RWPE2 (cell line): ENCODE measurements around the gene NDFIP2.

Experiments
- ATAC-seq: fragments of 200-7000 bp; cut with Tn5 transposase; 3 replicates; pipeline ENCODE4 v1.9.1; 2021; ENCODE audit warnings: low read depth
- DNase-seq: peaks from one replicate; pipeline ENCODE4 v3.0.0-alpha.2; 2020; ENCODE audit warnings: low spot score
- H3K27ac ChIP-seq: fragments of 450-650 bp; 2 replicates; pipeline ENCODE4 v1.5.1; 2017; ENCODE audit warnings: mild to moderate bottlenecking; ENCODE audit not compliant: poor library complexity, severe bottlenecking
- H3K27me3 ChIP-seq: fragments of 250-450 bp; sonication (Bioruptor Pico); 2 replicates; pipeline ENCODE4 v1.5.1; 2021; ENCODE audit warnings: mild to moderate bottlenecking, moderate library complexity; ENCODE audit not compliant: insufficient read depth, poor library complexity, severe bottlenecking
- H3K36me3 ChIP-seq: fragments of 250-450 bp; sonication (Bioruptor Pico); 2 replicates; pipeline ENCODE4 v1.5.1; 2020; ENCODE audit warnings: low read depth, mild to moderate bottlenecking, moderate library complexity
- H3K4me1 ChIP-seq: fragments of 250-450 bp; sonication (Bioruptor Pico); 2 replicates; pipeline ENCODE4 v1.5.1; 2021; ENCODE audit warnings: mild to moderate bottlenecking, moderate library complexity; ENCODE audit not compliant: insufficient read depth, poor library complexity, severe bottlenecking
- H3K4me3 ChIP-seq: fragments of 250-450 bp; sonication (Bioruptor Pico); 2 replicates; pipeline ENCODE4 v1.5.1; 2021; ENCODE audit warnings: mild to moderate bottlenecking, moderate library complexity; ENCODE audit not compliant: severe bottlenecking
- H3K9me3 ChIP-seq: fragments of 250-450 bp; sonication (Bioruptor Pico); 2 replicates; pipeline ENCODE4 v1.5.1; 2021; ENCODE audit warnings: mild to moderate bottlenecking, moderate library complexity; ENCODE audit not compliant: severe bottlenecking
- TF ChIP-seq, protein P1 (sequence below): fragments of 450-650 bp; IDR thresholded peaks from one replicate; pipeline ENCODE4 v1.5.1; 2017; ENCODE audit warnings: mild to moderate bottlenecking, moderate library complexity; ENCODE audit not compliant: poor library complexity, severe bottlenecking

The NDFIP2 gene

DNA sequence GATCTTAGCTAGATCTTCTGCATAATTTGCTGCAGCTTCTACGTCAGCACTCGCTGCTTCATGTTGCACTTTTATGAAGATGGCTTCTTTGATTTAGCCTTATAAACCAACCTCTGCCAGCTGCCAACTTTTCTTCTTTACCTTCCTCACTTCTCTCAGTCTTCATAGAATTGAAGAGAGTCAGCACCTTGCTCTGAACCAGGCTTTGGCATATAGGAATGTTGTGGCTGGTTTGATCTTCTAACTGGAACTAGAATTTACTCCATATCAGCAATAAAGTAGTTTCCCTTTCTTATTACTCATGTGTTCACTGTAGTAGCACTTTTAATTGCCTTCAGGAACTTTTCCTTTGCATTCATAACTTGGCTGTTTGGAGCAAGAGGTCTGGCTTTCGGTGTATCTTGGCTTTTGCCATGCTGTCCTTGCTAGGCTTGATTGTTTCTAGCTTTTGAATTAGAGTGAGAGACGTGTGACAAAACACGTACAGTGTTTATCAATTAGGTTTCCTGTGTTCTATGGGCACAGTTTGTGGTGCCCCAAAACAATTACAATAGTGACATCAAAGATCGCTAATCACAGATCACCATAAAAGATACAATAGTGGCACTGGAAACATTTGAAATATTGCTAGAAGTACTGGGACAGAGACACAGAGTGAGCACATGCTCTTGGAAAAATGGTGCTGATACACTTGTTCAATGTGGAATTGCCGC lies 50.7 kb downstream of the NDFIP2 start:
- Histone ChIP-seq H3K4me3 (no peak overlapping the region), H3K27ac (no peak overlapping the region), H3K27me3 (no peaks in the 10 kb centered on the region), H3K4me1 (peaks cover 18% of the 10 kb centered on the region), H3K9me3 (no peaks in the 10 kb centered on the region), H3K36me3 (peaks cover 36% of the 10 kb centered on the region)
- DNase-seq, result no peak
- TF ChIP-seq, protein P1, sequence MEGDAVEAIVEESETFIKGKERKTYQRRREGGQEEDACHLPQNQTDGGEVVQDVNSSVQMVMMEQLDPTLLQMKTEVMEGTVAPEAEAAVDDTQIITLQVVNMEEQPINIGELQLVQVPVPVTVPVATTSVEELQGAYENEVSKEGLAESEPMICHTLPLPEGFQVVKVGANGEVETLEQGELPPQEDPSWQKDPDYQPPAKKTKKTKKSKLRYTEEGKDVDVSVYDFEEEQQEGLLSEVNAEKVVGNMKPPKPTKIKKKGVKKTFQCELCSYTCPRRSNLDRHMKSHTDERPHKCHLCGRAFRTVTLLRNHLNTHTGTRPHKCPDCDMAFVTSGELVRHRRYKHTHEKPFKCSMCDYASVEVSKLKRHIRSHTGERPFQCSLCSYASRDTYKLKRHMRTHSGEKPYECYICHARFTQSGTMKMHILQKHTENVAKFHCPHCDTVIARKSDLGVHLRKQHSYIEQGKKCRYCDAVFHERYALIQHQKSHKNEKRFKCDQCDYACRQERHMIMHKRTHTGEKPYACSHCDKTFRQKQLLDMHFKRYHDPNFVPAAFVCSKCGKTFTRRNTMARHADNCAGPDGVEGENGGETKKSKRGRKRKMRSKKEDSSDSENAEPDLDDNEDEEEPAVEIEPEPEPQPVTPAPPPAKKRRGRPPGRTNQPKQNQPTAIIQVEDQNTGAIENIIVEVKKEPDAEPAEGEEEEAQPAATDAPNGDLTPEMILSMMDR, result no peak
- ATAC-seq, result no peak

DNA sequence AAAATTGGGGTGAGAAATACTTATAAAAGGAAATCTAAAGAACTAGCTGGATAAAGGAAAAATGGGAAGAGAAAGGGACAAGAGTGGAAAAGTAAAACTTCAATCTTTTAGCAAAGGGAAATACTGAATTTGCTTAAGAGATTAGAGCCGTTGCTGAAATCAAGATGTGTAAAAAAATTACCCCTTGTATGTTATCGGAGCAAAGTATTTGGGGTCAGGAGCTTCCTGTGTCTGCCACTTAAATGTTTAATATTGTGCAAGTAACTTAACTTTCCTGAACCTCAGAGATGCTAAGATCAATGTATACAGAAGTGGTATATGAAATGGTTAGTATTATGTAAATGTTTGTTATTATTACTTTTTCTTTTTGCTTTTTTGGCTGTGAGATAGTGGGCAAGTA lies 51.6 kb downstream of the NDFIP2 start:
- Histone ChIP-seq H3K27me3 (no peaks in the 10 kb centered on the region), H3K4me3 (no peak overlapping the region), H3K36me3 (peaks cover 29% of the 10 kb centered on the region), H3K9me3 (no peaks in the 10 kb centered on the region), H3K27ac (no peak overlapping the region), H3K4me1 (peaks cover 18% of the 10 kb centered on the region)
- ATAC-seq, result no peak
- DNase-seq, result no peak
- TF ChIP-seq, protein P1, result no peak

DNA sequence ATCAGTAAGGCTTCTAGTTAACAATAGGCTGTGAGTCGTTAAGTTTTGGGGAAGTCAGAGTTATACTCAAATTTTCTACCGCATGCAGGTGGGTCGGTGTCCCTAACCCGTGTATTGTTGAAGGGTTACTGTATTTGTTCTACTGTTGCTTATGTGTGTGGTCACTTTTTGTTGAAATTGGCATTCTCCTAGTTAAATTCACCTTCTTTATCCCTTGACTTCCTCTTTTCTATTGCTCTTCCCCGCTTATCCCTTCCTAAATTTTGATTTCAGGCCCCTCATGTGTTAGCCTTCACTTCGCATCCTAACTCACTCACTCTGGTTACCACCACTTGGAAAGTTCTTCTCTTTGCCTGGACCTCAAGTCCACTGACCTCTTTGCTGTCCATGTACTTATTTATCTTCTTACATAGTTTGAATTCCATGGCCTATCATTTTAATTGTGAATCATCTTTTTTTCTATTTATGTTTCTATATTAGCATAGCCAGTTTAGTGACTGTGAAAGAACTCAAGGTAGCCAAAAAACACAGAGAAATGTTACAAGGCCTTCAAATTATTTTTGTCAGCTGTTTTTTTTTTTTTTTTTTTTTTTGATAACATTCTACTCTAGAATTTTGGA lies 52.9 kb downstream of the NDFIP2 start:
- Histone ChIP-seq H3K4me1 (peaks cover 4% of the 10 kb centered on the region), H3K27me3 (no peaks in the 10 kb centered on the region), H3K9me3 (no peaks in the 10 kb centered on the region), H3K27ac (no peak overlapping the region), H3K4me3 (no peak overlapping the region), H3K36me3 (peaks cover 25% of the 10 kb centered on the region)
- TF ChIP-seq, protein P1, result no peak
- ATAC-seq (no peak), DNase-seq (no peak)

DNA sequence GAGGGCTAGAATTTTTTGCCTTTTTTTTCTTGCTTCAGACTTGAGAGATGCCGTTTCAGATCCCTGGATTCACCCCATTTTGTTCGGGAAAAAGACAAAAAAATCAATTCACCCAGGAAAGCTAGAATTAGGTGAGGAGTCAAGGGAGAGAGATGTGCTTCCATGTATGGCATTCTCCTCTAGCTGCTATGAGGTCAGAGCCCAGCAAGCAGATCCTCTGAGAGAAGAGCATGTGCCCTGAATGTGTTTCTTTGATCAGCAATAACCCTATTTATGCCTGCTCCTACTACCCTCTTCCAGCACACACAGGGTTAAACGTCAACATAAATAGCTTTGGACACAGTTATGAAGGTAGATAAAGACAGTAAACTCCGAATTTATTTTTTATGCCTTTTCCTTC lies 53.6 kb downstream of the NDFIP2 start:
- Histone ChIP-seq H3K4me3 (no peak overlapping the region), H3K4me1 (no peaks in the 10 kb centered on the region), H3K27me3 (no peaks in the 10 kb centered on the region), H3K36me3 (peaks cover 21% of the 10 kb centered on the region), H3K27ac (no peak overlapping the region), H3K9me3 (no peaks in the 10 kb centered on the region)
- no peak for ATAC-seq
- no peak for DNase-seq
- TF ChIP-seq, protein P1, result no peak

DNA sequence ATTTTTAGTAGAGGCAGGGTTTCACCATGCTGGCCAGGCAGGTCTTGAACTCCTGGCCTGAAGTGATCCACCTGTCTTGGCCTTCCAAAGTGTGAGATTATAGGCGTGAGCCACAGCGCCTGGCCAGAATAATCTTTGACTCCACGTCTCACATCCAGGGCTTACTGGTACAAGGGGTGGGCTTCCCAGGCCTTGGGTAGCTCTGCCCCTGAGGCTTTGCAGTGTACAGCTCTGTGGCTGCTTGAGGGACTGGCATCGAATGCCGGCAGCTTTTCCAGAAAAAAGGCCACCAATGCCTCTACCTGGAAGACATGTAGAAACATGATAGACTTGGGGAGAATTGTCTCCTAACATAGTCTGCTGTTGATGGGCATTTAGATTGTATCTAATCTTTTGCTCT lies 57.8 kb downstream of the NDFIP2 start:
- ATAC-seq, result no peak
- Histone ChIP-seq H3K27ac (no peak overlapping the region), H3K9me3 (no peaks in the 10 kb centered on the region), H3K4me1 (no peaks in the 10 kb centered on the region), H3K36me3 (peaks cover 31% of the 10 kb centered on the region), H3K27me3 (no peaks in the 10 kb centered on the region), H3K4me3 (no peak overlapping the region)
- TF ChIP-seq, protein P1, result no peak
- DNase-seq, result no peak
